H1 (cell line): ENCODE measurements around the gene DDT. TPM values are rescaled to one million over a fixed set of nuclear protein-coding genes. Genes with fewer than 3 reads are reported as not detected.

ENCODE experiments used
- CTCF ChIA-PET: fragments of 300-600 bp; sonication (Branson Sonifier 250); formaldehyde crosslinking; loops from one replicate; lab custom pipeline; 2021; ENCODE audit not compliant: partially characterized antibody; lab: Charles Lee
- POLR2A ChIA-PET: fragments of 300-600 bp; sonication (Branson Sonifier 250); formaldehyde crosslinking; loops from one replicate; lab custom pipeline; 2021; ENCODE audit warnings: inconsistent platforms; ENCODE audit not compliant: partially characterized antibody; lab: Charles Lee
- DNase-seq, 2 experiments: peaks; one replicate each; pipeline versions ENCODE4 v3.0.0 to v3.0.0-alpha.2; 2010 to 2022; ENCODE audit warnings: low spot score in 2 of 2, low read depth in 1 of 2, mixed read lengths in 1 of 2
- FAIRE-seq: peaks from 2 replicates; lab custom pipeline; 2011; peaks lifted over from hg19 to GRCh38; lab: Jason Lieb, UNC
- H2AFZ ChIP-seq: 2 replicates; pipeline ENCODE4 v1.8.1; 2012; ENCODE audit warnings: low read length, inconsistent platforms
- H2AK5ac ChIP-seq: 2 replicates; pipeline ENCODE4 v1.6.1; 2013; ENCODE audit warnings: low read depth, low read length
- H2BK120ac ChIP-seq: replicated peaks from 2 replicates; pipeline ENCODE3; 2013; ENCODE audit warnings: low read depth, low read length, inconsistent platforms
- H2BK12ac ChIP-seq: 2 replicates; pipeline ENCODE4 v1.6.1; 2013; ENCODE audit warnings: low read depth, low read length
- H2BK15ac ChIP-seq: 2 replicates; pipeline ENCODE4 v1.6.1; 2013; ENCODE audit warnings: low read length
- H2BK20ac ChIP-seq: 2 replicates; pipeline ENCODE4 v1.6.1; 2013; ENCODE audit warnings: low read length
- H2BK5ac ChIP-seq: 2 replicates; pipeline ENCODE4 v1.6.1; 2013; ENCODE audit warnings: low read depth, low read length
- H3K14ac ChIP-seq: 2 replicates; pipeline ENCODE4 v1.6.1; 2013; ENCODE audit warnings: inconsistent platforms; ENCODE audit not compliant: insufficient read length
- H3K18ac ChIP-seq: 2 replicates; pipeline ENCODE4 v1.6.1; 2013; ENCODE audit warnings: low read length; ENCODE audit errors: extremely low read depth
- H3K23ac ChIP-seq: 2 replicates; pipeline ENCODE4 v1.6.1; 2013; ENCODE audit warnings: inconsistent platforms; ENCODE audit not compliant: insufficient read length
- H3K23me2 ChIP-seq: 2 replicates; pipeline ENCODE4 v1.6.1; 2013; ENCODE audit warnings: low read depth, low read length
- H3K27ac ChIP-seq: 2 replicates; pipeline ENCODE4 v1.6.1; 2011; ENCODE audit warnings: low read depth, low read length, inconsistent platforms
- H3K27me3 ChIP-seq, 4 experiments: replicated peaks in 1 of 4; 1 replicate in 1 of 4; 2 replicates in 3 of 4; pipeline versions ENCODE4 v1.6.1 to v1.8.1; 2011 to 2013; ENCODE audit warnings: low read length in 3 of 4, mild to moderate bottlenecking in 3 of 4, inconsistent platforms in 2 of 4, mixed read lengths in 2 of 4, moderate library complexity in 1 of 4; ENCODE audit not compliant: control insufficient read depth in 3 of 4, insufficient read depth in 3 of 4; ENCODE audit errors: extremely low read depth in 1 of 4
- H3K36me3 ChIP-seq, 4 experiments: 2 replicates each; pipeline versions ENCODE4 v1.6.1 to v1.8.1; 2011 to 2013; ENCODE audit warnings: mild to moderate bottlenecking in 4 of 4, low read length in 3 of 4, moderate library complexity in 2 of 4, control low read depth in 1 of 4, inconsistent platforms in 1 of 4; ENCODE audit not compliant: insufficient read depth in 4 of 4, control insufficient read depth in 2 of 4
- H3K4ac ChIP-seq: replicated peaks from 2 replicates; pipeline ENCODE3; 2013; ENCODE audit warnings: low read length, low read depth, mixed read lengths, inconsistent platforms; ENCODE audit not compliant: insufficient read length
- H3K4me1 ChIP-seq, 4 experiments: replicated peaks in 1 of 4; 1 replicate in 1 of 4; 2 replicates in 3 of 4; pipeline versions ENCODE4 v1.6.1 to v1.8.1; 2011 to 2013; ENCODE audit warnings: low read length in 3 of 4, inconsistent platforms in 2 of 4, mixed read lengths in 1 of 4; ENCODE audit not compliant: insufficient read depth in 4 of 4, control insufficient read depth in 3 of 4
- H3K4me2 ChIP-seq, 2 experiments: 2 replicates each; pipeline versions ENCODE4 v1.6.1 to v1.8.1; 2011 to 2013; ENCODE audit warnings: low read depth in 2 of 2, low read length in 2 of 2, control low read depth in 1 of 2, inconsistent platforms in 1 of 2, mild to moderate bottlenecking in 1 of 2; ENCODE audit not compliant: insufficient read depth in 1 of 2
- H3K4me3 ChIP-seq, 4 experiments: fragments of 200-600, 300-600 bp in 1 of 4; sonication (generic), shearing (Covaris generic), sonication (Bioruptor Twin) in 1 of 4; 2 replicates each; pipeline versions ENCODE4 v1.5.1 to v1.8.1; 2011 to 2016; ENCODE audit warnings: low read length in 4 of 4, low read depth in 3 of 4, control low read depth in 2 of 4, inconsistent platforms in 2 of 4, mild to moderate bottlenecking in 2 of 4, mixed read lengths in 1 of 4, moderate library complexity in 1 of 4; ENCODE audit not compliant: insufficient read depth in 2 of 4; ENCODE audit errors: extremely low read depth in 1 of 4
- H3K56ac ChIP-seq: replicated peaks from 2 replicates; pipeline ENCODE3; 2013; ENCODE audit warnings: low read depth, mild to moderate bottlenecking, mixed read lengths, low read length, inconsistent platforms; ENCODE audit not compliant: insufficient read length
- H3K79me1 ChIP-seq: 2 replicates; pipeline ENCODE4 v1.6.1; 2013; ENCODE audit warnings: low read depth, low read length, control low read depth
- H3K79me2 ChIP-seq, 2 experiments: 2 replicates each; pipeline versions ENCODE4 v1.6.1 to v1.8.1; 2012 to 2013; ENCODE audit warnings: low read length in 2 of 2, mild to moderate bottlenecking in 2 of 2, inconsistent platforms in 1 of 2; ENCODE audit not compliant: insufficient read depth in 2 of 2, control insufficient read depth in 1 of 2
- H3K9ac ChIP-seq, 4 experiments: replicated peaks in 1 of 4; 1 replicate in 1 of 4; 2 replicates in 3 of 4; pipeline versions ENCODE4 v1.6.1 to v1.8.1; 2011 to 2013; ENCODE audit warnings: low read depth in 3 of 4, low read length in 3 of 4, control low read depth in 2 of 4, mild to moderate bottlenecking in 2 of 4, moderate library complexity in 2 of 4, inconsistent platforms in 1 of 4; ENCODE audit errors: extremely low read depth in 1 of 4
- H3K9me3 ChIP-seq, 2 experiments: 2 replicates each; pipeline versions ENCODE4 v1.6.1 to v1.8.1; 2012 to 2013; ENCODE audit warnings: mild to moderate bottlenecking in 2 of 2, moderate library complexity in 2 of 2, control low read depth in 1 of 2, inconsistent platforms in 1 of 2, low read depth in 1 of 2, low read length in 1 of 2, mixed read lengths in 1 of 2; ENCODE audit not compliant: insufficient read depth in 2 of 2
- H4K20me1 ChIP-seq, 2 experiments: replicated peaks in 1 of 2; 2 replicates each; pipeline versions ENCODE3 to v1.8.1; 2011 to 2013; ENCODE audit warnings: inconsistent platforms in 2 of 2, low read length in 2 of 2, mild to moderate bottlenecking in 1 of 2; ENCODE audit not compliant: insufficient read depth in 2 of 2, control insufficient read depth in 1 of 2
- H4K5ac ChIP-seq: 2 replicates; pipeline ENCODE4 v1.6.1; 2013; ENCODE audit warnings: low read length, low read depth, mixed read lengths, inconsistent platforms; ENCODE audit not compliant: insufficient read length
- H4K8ac ChIP-seq: 2 replicates; pipeline ENCODE4 v1.8.0; 2013; ENCODE audit warnings: mild to moderate bottlenecking, moderate library complexity, low read length, inconsistent platforms; ENCODE audit not compliant: insufficient read depth; ENCODE audit errors: extremely low read depth
- H4K91ac ChIP-seq: replicated peaks from 2 replicates; pipeline ENCODE3; 2013; ENCODE audit warnings: low read length, mixed read lengths, inconsistent platforms; ENCODE audit not compliant: insufficient read length
- ATF3 ChIP-seq: IDR thresholded peaks from 2 replicates; pipeline ENCODE4 v1.6.1; 2011; ENCODE audit warnings: low read depth, mild to moderate bottlenecking, low read length; ENCODE audit not compliant: insufficient read depth
- WGBS, 2 experiments: shearing (Covaris generic) in 1 of 2; methylation state at CpG; one replicate each; pipeline versions ENCODE4 v1.1.6 to v1.1.7; 2013 to 2015; ENCODE audit warnings: low lambda C conversion rate in 2 of 2, mixed read lengths in 2 of 2, inconsistent platforms in 1 of 2, low coverage in 1 of 2, missing lambda C conversion rate in 1 of 2; ENCODE audit not compliant: insufficient replicate concordance in 2 of 2, insufficient coverage in 1 of 2, insufficient read length in 1 of 2; ENCODE audit errors: extremely low coverage in 1 of 2, missing lambda C conversion rate in 1 of 2; 5-methylcytosine and 5-hydroxymethylcytosine counted together
- polyA plus RNA-seq, 7 experiments: library from polyadenylated mRNA; depleted of rRNA in 3 of 7; stranded (reverse) in 5 of 7; unstranded in 2 of 7; fragments of >200 nt in 5 of 7; fragments of 200-250 nt in 2 of 7; gene quantifications; 1 replicate in 5 of 7; 2 replicates in 1 of 7; 4 replicates in 1 of 7; pipeline versions ENCODE4 v1.2.1 to v1.2.3, GENCODE V29; 2011 to 2013; ENCODE audit warnings: missing spikeins in 2 of 7, mixed read lengths in 2 of 7
- total RNA-seq: library from RNA; stranded (reverse); fragmentation: NEBNext Ultra II Directional; extraction: Animal tissue kit (Norgen Biotek cat#: 25700); gene quantifications from 2 replicates; pipeline ENCODE4 v1.2.1, GENCODE V29; 2021

DDT gene
- total and polyA plus RNA-seq, 2 of the 8 experiments (the other 6 are each of a cell fraction or from before 2014, with no cell fraction given) = 106 to 341 TPM

- peaks cover 3% of the 10 kb centered on the region; the same call in 1 of the 2 replicates for H3K79me1 ChIP-seq
- no peak for DNase-seq
- no peak overlapping the region for H3K4me2 ChIP-seq
- H4K5ac ChIP-seq = no peak overlapping the region
- 0 out of 2 replicates have a peak overlapping the region, but pooled peaks have one; percentile 1 for H2AK5ac ChIP-seq
- H3K23ac ChIP-seq = no peak overlapping the region
- H3K9me3 ChIP-seq = no peaks in the 10 kb centered on the region
- no peak for FAIRE-seq
- no peaks in the 10 kb centered on the region for H3K36me3 ChIP-seq
- no peak overlapping the region for H3K9ac ChIP-seq
- no peak overlapping the region for H3K4ac ChIP-seq
- H3K56ac ChIP-seq = no peak overlapping the region
- peak overlapping the region; percentile 73; the same call in 1 of the 2 replicates for H2BK20ac ChIP-seq
- no peak overlapping the region for H4K8ac ChIP-seq
- no peak overlapping the region for H2BK120ac ChIP-seq
- H4K20me1 ChIP-seq = no peaks in the 10 kb centered on the region
- peaks cover 0 to 10% of the 10 kb centered on the region in 2 experiments; a peak in 2 of 4 replicates for H3K79me2 ChIP-seq
- peak overlapping the region; percentile 1; the same call in 1 of the 2 replicates for H2BK12ac ChIP-seq
- H2AFZ ChIP-seq = no peak overlapping the region
- CTCF ChIA-PET = interaction anchor here (0.7 to 1.5 kb wide), 4 partner anchors 18 to 495 kb away, joined by 3 to 4 read pairs (median 3); no protein-coding TSS in a partner anchor
- no peak overlapping the region for H4K91ac ChIP-seq
- H3K23me2 ChIP-seq = peaks cover 6% of the 10 kb centered on the region; the same call in 1 of the 2 replicates
- H3K18ac ChIP-seq = 0 out of 2 replicates have a peak overlapping the region, but pooled peaks have one; percentile 13
- no peak overlapping the region for H3K4me3 ChIP-seq
- POLR2A ChIA-PET = no interaction called here
- no peaks in the 10 kb centered on the region; a peak in 2 of 7 replicates for H3K27me3 ChIP-seq
- peak overlapping the region; percentile 32; the same call in 1 of the 2 replicates for H2BK15ac ChIP-seq
- no peak overlapping the region for H3K27ac ChIP-seq
- WGBS, 2 experiments = 82% methylated on average over 8 of the region's 8 CpGs; no CpG with 5 or more reads in 1 of the 2 experiments
- peak overlapping the region; percentile 38; the same call in 1 of the 2 replicates for H2BK5ac ChIP-seq
- no peak overlapping the region for H3K14ac ChIP-seq
- peaks cover 0 to 3% (median 2%) of the 10 kb centered on the region in 4 experiments; a peak in 4 of 7 replicates for H3K4me1 ChIP-seq
- no peak for TF ChIP-seq ATF3
Observed at GRCh38 chr22:24007253-24008021, 33.2 kb upstream of the DDT start.
